ENCODE measurements around the gene MARCO.
"Not testable (repeated sequence)": the region's sequence is repeated elsewhere in the genome, so short reads cannot be mapped to it uniquely, and the experiment has no call there.

The MARCO gene

DNA sequence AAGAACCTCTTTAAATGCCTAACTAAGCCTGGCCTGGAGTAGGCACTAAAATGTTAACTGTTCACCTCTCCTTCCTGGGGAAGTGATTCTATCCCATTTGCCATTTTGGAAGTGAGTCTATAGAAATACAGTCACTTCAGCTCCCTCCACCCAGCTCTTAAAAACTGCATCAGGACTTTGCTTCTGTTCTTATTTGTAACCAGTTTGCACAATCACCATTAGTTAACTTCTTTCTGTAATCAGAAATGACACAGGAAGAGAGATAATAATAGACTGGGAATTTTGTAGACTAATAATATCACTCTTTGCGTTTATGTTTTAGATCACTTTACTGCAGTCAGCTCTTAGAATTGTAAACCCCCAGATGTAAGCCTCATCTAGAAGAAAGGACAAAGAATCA lies 16.0 kb upstream of the MARCO start:
- no peak for DNase-seq (ENCODE audit: low read depth in 2 of 2)

DNA sequence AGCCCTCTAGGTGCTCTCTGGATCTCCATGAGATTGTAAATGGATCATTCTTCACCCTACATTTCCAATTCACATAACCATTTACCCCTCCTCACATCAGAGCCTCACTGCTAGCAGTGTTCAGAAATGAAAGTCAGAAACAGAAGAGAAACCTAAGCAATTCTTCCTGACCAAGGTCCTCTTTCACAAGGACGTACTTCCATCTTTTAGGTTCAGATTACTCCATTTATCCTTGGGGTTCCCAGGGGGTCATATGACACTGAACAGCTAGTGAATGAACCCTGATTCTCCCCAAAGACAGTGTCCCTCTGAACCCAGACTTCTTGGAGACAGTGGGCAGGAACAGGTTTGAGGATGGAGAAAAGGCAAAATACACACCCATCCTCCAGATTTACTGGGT lies 12.9 kb upstream of the MARCO start:
- DNase-seq (ENCODE audit: low read depth in 2 of 2): no peak

DNA sequence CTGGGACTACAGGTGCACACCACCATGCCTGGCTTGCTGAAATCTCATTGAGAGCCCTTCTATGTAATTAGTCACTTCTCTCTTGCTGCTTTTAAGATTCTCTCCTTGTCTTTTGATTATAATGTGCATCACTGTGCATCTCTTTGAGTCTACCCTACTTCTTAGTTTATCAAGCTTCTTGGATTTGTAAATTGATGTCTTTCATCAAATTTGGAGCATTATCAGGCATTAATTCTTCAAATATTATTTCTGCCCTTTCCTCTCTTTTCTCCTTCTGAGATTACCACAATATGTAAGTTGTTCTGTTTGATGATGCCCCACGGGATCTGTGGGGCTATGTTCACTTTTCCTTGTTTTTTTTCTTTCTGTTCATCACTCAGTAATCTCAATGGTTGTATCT lies 9.0 kb upstream of the MARCO start:
- no peak for DNase-seq (ENCODE audit: low read depth in 2 of 2)

DNA sequence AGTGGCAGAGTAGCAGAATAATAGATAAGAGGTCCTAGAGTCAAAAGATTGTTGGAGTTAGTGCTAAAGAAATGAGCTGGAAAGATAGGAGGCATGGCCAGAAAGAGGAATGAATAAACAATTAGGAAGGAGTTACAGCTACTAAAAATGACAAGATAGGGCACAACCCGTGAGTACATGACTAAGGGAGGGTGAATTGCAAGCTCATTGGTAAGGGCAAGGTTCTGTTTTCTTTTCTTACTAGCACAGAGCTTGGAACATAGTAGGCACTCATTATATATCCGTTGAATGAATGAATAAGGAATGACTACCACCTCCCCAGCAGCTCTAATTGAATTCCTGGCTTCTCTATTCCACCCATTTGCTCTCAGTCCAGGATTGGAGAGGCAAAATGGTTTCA lies 5.7 kb upstream of the MARCO start:
- DNase-seq (ENCODE audit: low read depth in 2 of 2): no peak

DNA sequence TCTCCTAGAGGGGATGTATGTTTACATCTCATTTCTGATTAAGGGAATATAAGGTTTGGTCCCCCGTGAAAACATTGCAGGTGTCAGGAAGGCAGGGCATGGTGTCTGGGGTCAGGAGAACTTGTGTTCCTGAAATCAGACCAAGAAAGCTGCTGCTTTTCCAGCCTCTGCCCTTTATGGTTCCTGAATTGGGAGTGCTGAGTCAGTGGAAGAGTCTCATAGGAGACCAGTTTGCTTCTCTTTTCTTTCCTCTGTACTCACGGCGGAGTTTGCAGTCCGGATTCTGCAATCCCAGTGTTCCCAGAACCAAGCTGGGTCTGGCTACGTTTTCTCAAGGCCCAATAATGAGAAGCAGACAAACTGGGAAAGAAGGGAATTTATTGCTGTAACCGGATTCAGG lies 5.1 kb upstream of the MARCO start:
- DNase-seq (ENCODE audit: low read depth in 2 of 2): no peak

DNA sequence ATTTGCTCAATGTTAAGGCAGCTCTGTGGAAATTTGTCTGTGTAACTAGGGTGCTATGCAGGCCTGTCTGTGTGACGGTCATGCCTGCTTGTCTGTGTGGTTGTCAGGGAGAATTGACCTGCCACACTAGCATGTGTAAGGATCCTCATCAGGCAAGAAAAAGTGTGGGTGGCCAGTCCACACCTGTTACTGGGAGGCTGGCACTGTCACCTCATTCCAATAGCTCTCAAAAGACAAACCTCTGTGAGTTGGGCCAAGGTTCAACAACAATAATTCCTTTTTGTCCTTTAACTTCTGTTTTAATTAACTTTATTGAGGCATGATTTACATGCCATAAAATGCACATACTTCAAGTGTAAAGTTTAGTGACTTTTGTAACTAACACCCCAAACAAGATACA lies 4.2 kb upstream of the MARCO start:
- DNase-seq (ENCODE audit: low read depth in 2 of 2): no peak

DNA sequence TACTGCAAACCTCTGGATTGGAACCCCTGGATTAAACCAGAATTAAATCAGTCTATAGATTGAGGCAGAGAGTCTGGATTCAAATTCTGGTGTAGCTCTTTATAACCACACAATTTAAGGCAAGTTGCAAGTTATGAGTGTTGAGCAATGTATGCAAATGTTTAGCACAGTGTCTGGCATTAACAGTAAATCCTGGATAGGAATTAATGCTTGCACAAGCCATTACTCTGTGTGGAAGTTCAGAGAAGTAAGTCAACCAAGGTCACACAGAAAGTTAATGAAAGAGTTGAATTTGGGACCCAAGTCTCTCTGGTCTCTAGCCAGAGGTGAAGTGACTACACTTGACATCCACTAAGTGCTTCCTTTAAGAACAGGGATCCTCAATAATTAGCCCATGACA lies 2.0 kb upstream of the MARCO start:
- no peak for DNase-seq (ENCODE audit: low read depth in 2 of 2)

DNA sequence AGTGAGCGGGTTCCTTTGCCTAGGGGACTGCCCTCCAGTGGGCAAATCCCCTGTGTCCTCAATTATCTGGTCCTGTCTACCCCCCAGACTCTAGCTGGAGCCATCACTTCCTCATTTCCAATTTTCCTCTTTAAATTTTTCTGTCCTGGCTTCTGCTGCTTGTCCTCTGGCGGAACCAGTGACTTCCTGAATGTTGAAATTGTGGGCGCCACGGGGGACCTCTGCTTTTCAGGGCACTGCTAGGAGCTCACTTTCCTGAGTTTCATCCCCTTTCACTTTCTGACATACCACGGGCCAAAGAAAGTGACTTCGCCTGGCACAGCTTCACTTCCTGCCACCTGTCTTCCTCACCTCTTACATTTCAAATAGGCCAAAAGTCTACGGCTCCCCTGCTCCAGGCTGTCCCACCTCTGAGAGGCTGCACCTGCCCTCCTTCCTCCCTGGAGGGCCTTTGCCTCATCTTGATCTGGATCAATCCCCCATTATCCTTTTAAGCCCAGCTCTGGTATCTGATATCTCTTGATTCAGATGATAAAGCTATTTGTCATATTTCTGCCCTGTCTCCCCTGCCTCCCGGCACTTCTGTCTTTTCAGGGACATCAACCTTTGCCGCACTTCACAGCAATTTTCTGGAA lies 1.4 kb upstream of the MARCO start:
- DNase-seq (ENCODE audit: low read depth in 2 of 2): no peak

DNA sequence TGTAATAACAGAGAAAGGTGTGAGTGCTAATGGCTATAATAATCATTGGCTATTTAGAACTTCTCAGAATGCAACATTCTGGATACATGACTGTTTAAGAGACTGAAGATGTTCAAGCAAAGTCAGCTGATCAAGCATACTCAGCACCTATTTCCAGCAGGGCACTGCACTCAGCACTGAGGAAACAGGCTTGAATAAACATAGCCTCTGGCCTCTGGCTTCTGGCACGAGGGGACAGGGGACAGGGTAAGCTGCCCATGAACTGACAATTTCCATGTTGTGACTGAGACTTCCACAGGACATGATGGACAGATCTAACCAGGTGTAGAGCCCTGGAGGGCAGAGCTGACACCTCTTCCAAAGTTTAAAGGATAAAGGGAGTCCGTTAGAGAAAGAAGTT lies 1.3 kb downstream of the MARCO start:
- no peak for DNase-seq (ENCODE audit: low read depth in 2 of 2)

DNA sequence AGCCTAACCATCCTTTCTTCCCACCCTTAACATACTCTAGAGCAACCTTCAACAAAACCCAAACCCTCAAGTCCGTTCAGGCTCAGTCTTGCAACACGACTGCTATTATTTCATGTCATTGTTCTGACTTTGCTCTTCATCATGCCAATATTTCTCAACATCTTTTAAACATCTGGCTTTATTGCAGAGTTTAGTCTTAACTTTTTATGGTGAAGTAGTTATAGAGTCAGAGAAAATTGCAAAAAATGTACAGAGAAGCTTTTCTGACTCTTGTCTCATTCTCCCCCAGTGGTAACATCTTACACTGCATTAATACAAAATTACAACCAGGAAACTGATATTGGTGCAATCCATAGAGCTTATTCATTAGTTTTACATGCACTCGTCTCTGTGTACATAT lies 3.9 kb downstream of the MARCO start:
- no peak for DNase-seq (ENCODE audit: low read depth in 2 of 2)

DNA sequence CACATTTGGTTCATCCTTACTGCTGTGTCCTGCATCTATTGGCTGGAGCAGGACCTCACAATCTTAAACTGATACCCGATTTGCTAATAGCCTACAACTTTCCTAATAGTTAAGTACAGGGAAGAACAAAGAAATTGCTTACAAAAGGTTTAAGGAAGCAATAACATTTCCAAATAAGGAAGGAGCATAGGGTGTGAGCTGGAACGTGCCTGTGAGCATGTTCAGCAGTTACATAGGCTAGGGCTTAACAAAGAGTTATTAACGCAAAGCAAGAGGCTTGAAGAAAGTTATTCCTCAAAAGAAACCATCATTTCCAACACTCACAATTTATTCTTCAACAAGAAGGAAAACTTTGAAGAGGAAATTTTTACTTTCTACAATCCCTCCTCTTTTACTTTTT lies 6.3 kb downstream of the MARCO start:
- not testable (repeated sequence) for DNase-seq (ENCODE audit: low read depth in 2 of 2)

DNA sequence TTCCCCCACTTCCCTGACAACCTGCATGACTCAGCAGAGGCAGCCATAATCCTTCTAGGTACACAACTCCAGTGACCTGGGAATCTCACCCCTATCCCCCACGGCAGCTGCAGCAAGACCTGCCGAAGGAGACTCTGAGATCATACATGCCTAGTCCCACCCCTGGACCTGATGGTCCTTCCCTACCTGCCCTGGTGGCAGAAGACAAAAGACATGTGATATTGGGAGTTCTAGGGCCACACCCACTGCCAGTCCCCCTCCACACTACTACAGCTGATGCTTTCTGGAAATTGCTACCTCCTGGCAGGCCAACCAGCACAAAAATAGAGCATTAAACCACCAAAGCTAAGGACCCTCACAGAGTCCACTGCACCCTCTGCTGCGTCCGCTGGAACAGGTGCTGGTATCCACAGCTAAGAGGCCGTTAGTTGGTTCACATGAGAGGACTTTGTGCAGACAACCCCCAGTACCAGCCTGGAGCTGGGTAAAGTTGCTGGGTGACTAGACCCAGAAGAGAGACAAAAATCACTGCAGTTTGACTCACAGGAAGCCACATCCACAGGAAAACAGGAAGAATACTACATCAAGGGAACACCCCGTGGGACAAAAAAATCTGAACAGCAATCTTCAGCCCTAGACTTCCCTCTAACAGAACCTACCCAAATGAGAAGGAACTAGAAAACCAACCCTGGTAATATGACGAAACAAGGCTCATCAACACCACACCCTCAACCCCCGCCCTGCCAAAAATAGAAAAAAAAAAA lies 12.5 kb downstream of the MARCO start:
- no peak for DNase-seq (ENCODE audit: low read depth in 2 of 2)

DNA sequence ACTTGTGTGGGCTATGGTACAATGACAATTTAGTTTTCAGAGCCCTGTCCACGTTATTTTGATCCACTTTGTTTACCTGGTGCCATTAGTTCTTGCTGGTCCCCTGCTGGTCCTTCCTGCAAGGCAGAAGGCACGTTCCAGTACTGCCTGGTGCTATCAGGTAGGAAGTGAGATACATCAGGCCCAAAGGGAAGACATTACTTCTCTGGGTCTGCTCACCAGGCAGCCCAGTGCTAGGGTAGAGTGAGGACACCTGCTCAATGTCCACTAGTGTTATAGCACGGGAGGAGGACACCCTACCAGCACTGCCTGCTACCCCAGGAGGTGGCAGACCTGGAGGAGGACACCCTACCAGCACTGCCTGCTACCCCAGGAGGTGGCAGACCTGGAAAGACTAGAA lies 23.7 kb downstream of the MARCO start:
- DNase-seq (ENCODE audit: low read depth in 2 of 2): no peak

DNA sequence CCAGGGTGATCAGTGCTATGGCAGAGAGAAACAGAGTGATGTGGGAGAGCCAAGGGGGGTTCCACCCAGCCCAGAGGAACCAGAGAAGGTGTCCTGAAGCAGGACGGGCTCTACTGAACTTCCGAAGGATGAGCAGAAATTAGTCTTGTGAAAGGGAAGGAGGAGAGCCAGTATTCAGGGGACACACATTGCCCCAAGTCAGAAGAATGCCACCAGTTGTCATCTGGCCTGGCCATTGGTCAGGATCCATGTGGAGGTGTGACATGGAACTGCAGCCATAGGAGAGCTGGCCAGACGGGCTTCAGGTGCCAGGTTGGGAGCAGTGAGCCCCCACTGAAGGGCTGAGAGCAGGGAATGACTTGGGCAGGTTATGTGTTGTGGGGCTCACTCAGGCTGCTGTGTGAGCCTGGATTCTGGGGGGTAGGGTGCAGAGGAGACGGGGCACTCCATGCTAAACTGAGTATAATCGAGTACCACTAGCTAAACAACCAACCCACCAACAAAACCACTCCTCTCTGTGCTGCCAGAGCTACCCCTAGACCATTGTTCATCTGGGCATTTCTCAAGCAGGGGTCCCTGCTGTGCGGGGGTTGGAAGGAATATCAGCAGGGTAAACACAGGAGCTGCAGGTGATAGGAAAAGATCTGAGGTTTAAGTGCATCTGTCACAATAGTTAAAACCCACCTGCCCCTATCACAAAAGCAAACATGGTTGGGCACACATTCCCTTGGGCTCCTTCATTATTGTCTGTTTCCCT lies 25.3 kb downstream of the MARCO start:
- no peak for DNase-seq (ENCODE audit: low read depth in 2 of 2)

DNA sequence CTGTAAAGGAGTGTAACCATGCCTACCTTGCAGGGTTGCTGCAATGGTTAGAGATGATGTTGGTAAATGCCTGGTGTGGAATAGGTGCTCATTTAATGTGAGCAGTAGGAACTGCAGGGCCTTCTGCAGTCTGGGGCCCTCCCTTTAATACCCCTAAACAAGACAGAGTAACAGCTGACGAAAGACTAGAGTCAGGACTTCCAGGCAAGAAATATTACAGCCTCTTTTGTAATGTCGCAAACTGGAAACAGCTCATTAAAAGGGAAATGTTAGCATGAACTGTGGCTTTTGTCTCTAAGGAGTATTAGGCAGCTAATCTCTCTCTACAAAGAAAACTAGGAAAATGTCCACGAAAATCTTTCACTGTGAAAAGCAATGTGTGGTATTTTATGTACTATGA lies 26.0 kb downstream of the MARCO start:
- no peak for DNase-seq (ENCODE audit: low read depth in 2 of 2)

DNA sequence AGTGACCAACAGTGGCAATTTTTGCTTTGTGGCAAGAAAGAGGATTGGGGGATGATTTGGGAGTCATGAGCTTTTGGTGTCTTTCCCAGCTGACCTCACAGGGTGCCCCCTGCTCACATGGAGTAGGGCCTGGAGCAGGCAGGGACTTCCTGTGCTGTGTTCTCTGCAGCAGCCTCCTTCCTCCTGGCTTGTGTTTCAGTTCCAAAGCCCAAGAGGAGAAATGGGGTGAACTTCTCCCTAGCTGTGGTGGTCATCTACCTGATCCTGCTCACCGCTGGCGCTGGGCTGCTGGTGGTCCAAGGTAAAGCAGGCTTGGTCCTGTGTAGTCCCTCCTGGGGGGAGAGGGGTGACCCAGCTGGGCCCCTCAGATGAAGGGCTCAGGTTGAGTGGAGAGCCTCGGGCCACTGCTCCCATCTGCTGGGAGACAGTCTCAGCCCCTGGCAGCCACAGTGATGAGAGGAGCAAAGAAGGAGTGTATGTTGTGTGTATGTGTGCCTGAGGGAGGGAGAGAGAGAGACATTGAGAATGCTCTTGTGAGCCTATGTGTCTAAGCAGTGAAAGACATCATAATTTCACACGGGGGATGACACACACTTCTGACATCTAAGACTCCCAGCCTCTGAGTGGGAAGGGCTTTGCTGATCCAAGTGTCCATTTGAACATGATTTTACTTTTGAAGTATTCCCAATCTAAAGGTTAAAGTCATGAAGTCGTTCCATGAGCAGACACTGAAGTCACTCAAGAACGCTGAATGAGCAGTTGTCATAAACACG lies 27.2 kb downstream of the MARCO start:
- no peak for DNase-seq (ENCODE audit: low read depth in 2 of 2)

DNA sequence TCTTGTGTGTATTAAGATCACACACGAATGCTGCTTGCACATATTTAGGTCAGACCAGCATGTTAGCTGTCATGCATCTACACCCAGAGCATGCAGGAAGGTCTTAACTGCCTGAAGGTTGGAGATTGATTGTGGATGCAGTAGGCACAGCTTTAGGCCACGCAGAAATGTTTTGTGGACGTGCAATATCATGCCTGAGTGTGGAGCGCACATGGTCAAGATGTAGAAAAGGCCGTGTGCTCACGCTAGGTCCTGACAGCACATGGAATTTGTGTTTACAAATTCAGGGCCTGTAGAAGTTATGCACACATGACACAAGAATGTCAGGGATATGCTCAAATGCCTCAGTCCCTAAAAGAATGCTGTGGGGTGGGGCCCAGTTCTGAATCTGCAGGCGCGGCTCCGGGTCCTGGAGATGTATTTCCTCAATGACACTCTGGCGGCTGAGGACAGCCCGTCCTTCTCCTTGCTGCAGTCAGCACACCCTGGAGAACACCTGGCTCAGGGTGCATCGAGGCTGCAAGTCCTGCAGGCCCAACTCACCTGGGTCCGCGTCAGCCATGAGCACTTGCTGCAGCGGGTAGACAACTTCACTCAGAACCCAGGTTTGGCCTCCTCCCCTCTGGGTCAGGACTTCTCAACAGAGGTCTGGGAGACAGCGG lies 27.9 kb downstream of the MARCO start:
- no peak for DNase-seq (ENCODE audit: low read depth in 2 of 2)

DNA sequence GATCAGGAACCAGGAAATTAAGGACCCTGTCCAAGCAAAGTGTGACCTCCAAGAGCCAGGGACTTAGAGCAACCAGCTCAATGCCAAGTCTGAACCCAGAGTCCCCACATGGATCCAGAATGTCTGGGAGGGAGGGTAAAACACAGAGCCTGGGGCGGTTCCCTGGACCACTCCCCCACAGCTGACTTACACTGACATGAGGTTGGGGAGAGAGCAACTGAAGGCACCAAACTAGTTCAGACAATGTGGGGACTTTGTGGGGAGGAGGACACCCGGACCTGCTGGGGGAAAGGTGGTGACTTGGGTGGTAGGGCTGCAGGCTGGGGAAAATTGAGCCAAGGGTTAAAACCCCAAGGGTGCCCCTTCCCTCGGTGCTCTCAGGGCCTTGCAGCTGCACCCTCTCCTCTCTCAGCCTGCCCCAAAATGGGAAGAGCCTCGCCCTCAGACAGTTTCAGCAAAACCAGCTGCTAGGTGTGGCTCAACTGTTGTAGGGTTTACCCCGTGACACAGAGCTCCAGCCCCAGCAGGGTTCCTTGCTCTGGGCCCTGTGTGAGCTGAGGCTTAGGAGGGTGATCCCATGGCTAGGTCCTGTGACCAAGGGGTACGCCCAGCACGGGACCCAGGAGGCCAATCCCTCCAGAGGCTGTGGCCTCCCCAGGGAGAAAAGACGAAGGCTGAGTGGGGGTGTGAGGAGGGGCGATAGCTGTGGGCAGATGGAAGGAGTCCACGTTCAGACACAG lies 28.6 kb downstream of the MARCO start:
- DNase-seq (ENCODE audit: low read depth in 2 of 2): no peak

DNA sequence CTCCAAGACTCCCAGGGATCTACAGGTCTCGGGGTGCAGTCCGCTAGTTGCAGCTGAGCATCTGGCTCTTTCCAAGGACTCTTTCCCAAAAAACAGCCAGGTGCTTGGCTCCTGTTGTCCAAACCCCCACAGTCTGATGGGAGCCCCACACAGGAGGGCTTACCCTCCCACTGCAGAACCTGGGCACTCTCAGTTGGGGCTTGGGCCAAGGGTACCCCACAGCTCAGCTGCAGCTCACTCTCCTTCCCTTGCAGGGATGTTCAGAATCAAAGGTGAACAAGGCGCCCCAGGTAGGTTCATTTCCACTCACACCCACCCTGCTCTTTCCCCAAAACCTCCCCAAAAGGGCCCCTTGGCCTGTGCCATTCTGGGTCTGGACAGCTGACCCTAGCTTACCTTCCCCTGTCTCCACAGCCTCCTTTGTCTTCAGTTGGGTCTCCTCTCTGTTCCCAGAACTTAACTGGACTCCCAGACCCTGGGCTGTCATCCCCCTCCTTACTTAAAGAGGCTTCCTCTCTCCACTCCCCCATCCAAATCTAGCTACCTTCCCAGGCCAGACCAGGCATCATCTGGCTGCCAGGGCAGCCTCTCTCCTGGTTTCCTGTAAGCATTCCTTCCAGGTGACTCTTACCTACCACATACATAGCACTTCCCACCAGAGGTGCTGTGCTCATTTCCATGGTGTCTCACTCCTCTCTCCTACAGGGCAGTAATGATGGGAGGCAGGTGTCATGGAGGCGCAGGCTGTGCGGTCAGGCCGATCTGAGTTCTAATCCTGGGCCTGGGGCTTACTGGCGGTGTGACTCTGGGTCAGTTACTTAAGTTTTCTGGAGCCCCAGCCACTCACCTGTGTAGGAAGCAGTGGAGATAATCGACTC lies 29.5 kb downstream of the MARCO start:
- no peak for DNase-seq (ENCODE audit: low read depth in 2 of 2)

DNA sequence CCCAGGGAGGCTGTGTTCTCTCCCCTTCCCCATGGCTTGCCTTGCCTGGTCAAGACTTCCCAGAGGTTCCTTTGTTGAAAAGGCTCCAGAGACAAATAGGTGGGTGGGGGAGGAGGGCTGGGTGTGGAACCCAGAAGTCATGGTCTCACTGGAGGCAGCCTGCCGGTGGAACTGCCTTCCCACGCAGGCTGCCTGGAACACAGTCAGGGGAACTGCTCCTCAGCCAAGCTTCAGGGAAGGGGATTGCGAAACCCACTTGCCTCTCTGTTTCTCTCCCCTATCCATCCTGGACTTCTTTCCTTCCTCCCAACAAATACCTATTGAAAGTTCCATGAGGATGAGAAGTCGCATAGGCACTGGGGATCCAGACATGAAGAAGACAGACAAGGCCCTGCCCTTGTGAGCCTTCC lies 31.6 kb downstream of the MARCO start:
- no peak for DNase-seq (ENCODE audit: low read depth in 2 of 2)

Measured in stimulated activated CD8-positive, alpha-beta memory T cell treated with anti-CD3 and anti-CD28 coated beads, Interleukin-7, amount 100 ng/mL, for 4 hours (primary cell).